ENCODE results near the gene ALDH8A1.

The ALDH8A1 gene

DNA sequence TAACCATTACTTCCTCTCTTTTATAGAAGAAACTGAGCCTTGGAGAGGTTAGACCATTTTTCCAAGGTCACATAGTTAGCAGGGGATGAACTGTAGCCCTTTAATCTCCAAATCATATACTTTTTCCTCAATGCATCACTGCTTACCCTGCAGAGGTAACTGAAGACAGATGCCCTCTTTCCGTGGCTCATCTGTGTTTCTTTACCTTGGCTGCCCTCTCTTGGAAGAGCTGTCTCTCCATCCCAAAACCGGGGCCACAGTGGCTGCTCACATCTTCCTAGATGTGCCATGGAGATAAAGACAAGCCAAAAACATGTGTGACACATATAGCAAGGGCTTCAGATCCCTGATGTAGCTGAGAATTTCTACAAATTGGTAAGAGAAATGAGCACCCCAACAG, 581 bp upstream of the ALDH8A1 start:
- no peak for DNase-seq (ENCODE audit: low spot score)

DNA sequence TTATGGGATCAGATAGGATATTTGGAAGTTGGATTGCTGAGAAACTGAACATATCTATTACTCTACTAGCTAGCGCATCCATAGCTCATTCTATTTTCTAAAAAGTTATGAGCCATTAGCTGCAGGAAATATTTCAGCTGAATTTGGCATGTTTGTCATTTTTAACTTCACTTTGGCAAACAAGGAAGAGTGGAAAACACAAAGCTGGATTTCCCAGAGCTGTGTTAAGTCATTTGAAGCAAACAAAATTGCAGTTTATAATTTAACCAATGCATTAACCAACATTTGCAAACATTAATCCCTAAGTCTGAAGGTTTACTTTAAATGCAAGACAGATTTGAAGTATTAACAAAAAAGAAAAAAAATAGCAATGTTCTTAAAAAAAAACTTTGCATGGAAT, 1.2 kb downstream of the ALDH8A1 start:
- DNase-seq (ENCODE audit: low spot score) = no peak

DNA sequence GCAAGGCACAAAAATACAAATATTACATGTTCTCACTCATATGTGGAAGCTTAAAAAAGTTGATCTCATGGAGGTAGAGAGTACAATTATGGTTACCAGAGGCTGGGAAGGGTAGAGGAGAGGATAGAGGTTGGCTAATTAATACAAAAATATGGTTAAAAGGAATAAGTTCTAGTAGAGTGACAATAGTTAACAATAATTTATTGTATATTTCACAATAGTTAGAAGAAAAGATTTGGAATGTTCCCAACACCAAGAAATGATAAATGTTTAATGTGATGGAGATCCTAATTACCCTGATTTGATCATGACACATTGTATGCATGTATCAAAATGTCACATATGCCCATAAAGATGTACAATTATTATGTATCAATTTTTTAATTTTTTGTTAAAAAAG, 1.8 kb downstream of the ALDH8A1 start:
- DNase-seq (ENCODE audit: low spot score) = no peak

DNA sequence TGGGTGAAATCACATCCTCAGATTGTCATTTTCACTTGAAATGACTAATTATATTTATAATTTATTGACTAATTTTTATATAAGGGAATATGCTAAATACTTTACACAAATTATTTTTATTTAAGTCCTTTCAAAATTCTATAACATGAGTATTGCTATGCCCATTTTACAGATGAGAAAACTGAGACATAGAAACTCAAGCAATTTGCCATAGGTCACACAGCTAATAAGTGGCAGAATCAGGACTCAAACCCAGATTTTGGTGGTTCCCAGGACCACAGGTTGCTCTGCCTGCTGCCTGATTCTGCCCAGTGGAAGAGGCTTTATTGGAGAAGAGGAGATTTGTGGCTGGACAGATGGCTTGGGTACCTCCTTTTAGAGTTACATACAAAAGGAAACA, 4.9 kb downstream of the ALDH8A1 start:
- no peak for DNase-seq (ENCODE audit: low spot score)

DNA sequence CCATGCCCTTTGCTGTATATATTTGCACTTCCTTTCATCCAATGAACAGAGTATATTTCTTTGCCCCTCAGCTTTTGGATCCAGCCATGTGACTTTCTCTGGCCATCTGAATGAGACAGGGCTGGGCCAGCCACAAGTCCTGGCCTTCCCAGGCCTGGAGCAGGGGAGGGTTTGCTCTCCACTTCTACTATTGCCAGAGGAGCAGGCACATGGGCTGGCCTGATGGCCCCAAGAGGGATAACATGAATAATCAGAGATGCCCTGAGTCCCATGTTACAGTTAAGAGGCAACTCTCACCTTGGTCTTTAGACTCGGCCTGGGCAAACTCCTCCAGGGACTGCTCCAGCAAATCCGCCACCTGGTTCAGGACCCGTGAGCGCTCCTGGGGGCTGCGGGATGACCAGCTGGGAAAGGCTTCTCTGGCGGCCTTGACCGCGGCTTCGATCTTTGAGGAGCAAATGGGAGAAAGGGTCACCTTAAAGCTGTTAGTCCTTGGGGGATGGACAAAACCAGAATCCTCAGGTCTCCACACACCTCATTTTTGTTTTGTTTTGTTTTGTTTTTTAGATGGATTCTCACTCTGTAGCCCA, 6.3 kb downstream of the ALDH8A1 start:
- no peak for DNase-seq (ENCODE audit: low spot score)

DNA sequence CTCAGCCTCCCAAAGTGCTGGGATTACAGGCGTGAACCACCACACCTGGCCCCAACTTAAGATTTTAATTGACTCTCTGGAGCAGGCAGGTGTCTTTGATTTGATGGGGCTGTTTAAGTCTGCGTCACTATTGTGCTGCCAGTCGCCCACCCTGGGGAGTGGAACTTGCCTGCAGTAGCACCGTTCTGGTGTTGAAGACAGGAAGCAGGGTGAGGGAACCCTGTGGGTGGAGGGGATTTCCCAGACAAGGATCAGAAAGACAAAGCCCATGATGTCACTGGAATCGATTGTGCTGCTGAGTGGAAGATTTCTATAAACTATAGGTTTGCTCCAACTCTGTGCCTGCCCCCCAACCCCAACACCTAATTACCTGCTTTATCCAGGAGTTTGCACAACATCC, 11.0 kb downstream of the ALDH8A1 start:
- no peak for DNase-seq (ENCODE audit: low spot score)

DNA sequence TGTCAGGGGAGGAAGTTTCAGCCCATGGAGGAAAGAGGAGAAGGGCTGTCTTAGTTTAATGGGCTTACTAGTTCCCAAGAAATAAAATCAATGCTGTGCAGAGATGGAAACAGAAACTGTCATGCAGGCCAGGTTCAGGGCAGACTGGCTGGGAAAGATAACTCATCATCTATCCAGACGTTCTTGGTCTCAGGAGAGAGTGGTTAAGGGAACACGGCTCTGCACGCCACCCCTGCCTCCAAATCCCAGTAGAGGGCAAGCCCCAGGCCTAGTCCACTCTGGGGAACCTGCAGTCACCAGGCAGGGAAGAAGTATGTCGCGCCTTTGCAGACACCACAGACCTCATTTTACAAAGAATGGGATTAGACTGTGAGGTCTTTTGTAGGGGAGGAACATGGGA, 12.5 kb downstream of the ALDH8A1 start:
- no peak for DNase-seq (ENCODE audit: low spot score)

DNA sequence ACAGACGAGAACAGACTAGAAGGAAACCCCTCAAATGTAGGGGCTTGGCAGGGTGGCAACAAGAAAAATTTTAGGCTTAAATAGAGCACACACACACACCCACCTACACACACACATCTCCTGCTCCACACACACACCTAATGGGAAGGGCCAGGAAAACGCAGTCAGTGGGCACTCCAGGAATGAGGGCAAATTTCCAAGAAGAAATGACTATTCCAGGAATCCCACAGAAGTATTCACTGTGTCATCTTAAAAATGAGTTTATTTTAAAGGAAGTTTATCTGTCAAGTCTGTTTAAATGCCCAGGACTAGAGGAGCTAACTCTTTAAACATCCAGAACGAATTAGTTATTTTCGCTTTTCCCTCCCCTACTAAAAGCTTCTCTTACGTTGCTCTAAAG, 13.0 kb downstream of the ALDH8A1 start:
- DNase-seq (ENCODE audit: low spot score) = no peak

DNA sequence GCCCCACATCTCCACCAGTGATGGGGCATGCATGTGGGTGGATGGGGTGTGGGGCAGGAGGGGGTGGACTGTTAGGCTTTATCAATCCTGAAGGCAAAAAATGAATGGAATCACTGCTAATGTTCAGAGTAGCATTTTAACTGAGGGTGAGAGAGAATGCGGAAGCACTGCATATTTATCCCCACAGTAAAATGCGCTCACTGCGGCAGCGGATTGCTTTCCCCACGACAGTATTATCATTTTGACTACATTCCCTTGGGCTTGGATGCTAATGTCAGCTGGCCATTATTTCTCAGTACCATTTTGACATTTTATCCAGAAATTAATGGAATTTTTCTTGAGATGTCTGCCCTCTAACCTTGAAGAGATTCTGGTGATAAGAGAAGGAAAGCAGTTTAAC, 13.4 kb downstream of the ALDH8A1 start:
- DNase-seq (ENCODE audit: low spot score) = no peak

DNA sequence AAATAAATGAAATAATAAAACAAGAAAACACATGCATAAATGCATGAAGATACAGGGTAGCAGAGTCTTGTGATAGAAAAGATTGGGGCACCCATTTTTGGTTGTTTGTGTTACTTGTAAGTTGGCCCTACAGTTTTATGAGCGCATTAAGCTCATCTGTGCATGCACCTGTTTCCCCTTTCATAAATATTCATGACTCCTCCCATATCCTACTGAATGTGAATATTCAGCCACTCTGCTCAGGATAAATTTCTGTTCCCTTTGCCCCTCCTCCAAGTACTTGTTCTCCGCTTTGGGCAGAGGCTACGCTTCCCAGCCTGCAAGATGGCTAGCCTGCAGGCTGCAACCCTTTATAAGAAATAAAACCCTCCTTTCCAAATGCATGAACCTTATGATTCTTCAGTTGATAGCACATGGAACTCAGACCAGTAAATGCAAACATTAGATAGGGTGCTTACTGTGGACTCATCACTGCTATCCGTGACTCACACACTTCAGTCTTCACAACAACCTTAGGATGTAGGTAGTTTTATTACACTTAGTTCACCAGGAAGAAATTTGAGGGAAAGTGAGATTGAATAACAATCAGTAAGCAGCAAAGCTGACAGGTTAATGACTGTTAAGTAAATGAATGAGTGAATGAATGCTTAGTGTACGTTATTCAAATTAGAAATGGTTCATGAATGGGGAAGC, 15.0 kb downstream of the ALDH8A1 start:
- DNase-seq (ENCODE audit: low spot score) = no peak

DNA sequence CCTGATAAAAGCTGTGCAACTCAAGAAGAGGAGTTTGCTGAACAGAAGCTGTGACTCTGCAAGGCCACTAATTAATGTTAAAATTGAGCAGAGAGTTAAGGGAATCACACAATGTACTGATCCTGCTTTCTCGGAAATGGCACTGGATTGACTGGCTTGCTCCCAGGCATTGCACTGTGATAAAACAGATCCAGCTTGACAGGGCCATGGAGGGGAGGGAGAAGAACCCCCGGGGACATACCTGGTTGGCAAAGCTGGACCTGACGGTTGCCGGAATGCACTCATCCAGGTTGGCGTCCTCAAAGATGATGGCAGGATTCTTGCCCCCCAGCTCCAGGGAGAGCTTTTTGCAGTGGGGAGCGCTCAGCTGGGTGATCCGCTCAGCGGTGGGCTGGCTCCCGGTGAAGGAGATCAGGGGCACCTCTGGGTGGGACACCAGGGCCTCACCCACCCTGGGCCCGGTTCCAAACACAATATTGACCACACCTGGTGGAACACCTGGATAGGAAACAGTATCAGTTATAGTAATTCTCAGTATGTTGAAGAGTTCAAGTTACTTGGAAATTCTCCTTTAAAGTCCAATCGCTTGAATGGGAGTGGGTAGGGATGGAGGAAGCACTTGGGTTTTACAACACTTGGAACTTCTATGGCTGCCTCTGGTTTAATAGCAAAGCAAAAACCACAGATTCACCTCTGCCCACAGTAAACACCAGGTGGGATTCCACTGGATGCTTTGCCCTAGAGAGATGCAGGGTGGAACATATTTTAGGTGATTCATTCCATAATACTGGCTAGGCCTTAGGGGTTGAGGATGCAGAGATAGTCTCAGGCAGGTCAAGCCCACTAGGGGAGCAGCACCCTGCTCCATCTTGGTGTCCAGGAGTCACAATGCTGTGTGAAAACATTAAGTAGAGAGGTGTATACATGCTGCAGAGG, 17.1 kb downstream of the ALDH8A1 start:
- no peak for DNase-seq (ENCODE audit: low spot score)

DNA sequence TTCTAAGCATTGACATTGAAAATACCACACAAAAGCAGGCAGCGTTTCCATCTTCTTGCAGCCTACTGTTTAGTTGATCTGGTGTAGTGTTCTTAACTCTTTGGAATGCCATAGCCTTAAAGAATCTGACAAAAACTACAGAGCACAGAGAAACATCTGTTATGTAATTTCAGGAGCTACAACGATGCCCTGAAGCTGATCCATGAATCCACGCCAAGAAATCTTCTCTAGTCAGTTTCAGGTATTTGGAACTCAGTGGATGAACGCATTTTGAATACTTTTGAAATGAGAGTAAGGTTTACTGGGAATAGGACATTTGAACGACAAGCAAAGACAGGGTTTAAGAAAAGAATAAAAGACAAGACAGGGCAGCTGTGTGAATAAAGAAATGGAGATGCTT, 17.8 kb downstream of the ALDH8A1 start:
- no peak for DNase-seq (ENCODE audit: low spot score)

DNA sequence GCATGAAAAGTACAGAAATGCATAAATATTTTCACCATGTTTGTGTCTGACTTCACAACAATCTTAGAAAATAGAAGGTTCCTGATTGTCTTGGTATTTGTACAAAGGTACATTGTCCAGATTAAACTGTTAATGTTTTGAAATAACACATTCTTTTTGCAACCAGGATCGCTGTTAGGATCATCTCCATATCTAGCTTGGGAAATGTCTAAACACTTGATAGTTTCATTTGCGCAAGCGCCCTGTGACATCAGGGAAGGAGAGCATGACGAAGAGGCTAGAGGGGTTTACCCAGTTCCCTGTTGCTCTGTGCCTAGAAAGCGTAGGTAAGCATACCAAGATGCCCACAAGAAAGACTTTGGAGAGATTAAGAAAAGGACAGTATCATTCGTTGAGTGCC, 19.4 kb downstream of the ALDH8A1 start:
- DNase-seq (ENCODE audit: low spot score) = no peak

DNA sequence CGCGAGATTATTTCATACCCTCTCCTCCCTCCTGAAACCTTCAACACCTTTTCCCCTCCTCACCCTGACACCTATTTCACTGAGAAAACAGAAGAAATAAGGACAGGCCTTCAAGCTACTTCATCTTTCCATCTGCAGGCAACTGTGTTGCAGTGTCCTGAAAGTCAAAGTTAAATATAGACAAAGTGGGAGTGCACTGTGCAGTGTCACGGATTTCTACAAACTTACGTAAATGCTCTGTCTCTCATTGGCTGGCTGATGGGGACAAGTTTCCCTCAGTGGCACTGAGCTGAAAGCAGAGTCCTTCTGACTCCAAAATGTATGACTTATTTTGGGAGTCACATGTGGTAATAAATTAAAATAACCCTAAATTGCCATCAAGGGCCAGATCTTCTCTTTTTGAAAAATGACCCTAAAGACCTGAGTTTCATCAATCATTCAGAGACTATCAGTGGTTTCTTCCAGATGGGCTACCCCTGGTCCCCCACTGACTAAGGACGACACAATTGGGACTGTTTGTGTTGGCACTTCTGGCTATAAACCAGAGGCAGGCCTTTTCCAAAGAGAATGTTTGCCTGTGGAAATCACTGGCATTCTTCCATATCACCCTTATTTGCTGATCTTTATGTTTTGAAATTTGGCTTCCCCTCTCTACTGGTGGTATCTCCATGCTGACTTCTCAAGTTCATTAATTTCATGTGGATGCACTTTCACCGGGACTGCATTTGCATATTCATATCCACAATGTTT, 21.6 kb downstream of the ALDH8A1 start:
- DNase-seq (ENCODE audit: low spot score) = no peak

DNA sequence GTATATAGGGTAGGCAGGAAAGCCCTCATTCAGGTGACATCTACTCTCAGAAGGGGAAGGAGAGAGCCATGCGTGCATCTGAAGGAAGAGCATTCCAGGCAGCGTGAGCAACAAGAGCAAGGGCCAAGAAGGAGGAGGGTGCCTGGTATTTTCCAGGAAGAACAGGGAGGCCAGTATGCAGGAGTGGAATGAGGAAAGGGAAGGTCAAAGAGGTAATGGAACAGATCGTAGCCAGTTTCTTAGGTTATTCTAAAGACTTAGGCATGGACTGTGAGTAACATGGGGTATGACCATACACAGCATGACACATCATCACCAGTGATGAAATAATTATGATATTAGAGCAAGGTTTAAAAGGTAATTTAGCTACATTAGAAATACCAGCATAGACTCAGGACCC, 24.1 kb downstream of the ALDH8A1 start:
- DNase-seq (ENCODE audit: low spot score) = no peak

DNA sequence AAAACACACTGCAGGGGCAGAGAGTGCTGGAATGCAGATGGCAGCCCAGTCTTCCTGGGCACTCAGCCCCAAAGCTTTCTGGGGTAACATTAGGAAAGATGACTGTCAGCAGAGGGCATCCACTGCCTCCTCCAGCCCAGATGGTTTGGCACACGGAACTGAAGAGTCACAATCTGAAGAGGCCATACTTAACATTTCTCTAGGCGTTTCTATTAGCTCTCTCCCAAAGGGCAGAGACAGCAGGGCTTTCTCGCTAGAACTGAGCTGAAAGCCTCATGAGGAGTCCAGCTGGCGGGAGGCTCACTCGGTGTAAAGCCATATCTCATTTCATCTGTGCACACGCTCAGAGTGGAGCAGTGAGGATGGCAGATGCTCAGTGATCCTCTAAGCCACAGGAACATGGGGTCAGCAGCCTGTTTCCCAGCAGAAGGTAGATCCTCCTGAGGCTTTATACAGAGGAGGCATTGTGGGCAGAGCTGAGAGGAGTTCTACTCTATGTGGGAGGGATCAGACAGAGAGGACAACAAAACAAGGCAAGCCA, 28.1 kb downstream of the ALDH8A1 start:
- no peak for DNase-seq (ENCODE audit: low spot score)

DNA sequence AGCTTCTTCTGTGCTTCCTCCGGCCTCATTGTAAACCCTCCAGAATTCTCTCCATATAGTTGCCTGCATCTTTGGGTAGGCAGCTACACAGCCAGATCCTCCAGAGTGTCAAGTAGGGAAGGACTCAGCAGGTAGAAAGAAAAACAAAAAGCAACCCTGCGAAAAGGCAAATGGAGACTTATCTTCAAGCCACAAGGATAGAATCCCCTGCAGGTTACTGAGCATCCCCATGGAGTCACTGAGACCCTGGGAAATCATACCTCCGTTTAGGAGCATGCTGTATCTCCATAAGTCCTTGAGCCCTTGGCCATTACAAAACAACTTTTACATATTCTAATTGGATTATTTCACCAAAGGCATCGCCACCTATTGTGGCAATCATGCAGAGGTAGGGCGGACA, 28.6 kb downstream of the ALDH8A1 start:
- DNase-seq (ENCODE audit: low spot score) = no peak

DNA sequence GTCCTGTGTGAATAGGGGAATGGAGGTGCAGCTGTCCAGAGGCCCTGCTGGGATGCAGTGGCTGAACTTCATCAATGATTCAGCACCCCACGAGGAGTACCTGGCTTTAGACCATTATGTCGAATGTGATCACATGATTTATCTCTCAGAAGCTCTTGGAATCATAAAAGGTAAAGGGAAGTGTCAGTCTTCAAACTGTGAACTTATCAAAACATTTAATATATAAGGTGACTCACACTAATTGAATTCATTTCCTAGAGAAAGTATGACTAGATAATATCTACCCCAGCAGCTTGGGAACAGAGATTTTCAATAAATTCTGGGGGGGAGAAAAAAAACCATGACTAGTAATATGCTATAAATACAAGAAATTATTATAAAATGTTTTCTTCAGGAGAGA, 29.5 kb downstream of the ALDH8A1 start:
- DNase-seq (ENCODE audit: low spot score) = no peak

DNA sequence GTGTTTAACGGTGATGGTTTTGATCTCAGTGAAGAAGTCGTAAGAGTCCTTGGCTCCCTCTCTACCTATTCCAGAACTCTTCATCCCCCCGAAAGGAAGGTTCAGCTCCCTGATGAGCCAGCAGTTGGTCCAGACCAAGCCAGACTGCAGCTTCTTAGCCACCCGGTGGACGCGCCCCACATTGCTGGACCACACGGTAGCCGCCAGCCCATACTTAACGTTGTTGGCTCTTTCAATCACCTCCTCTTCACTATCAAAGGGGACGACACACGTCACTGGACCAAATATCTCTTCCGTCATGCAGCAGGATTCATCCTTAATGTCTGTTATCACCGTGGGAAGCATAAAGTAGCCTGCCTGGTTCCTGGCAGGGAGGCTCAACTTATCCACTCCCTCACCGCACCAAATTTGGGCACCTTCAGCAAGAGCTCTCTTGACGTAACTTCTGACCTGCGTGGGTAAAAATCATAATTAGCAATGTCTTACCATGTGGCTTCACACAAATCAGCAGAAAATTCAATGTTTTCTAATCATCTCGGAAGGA, 31.4 kb downstream of the ALDH8A1 start:
- no peak for DNase-seq (ENCODE audit: low spot score)

DNA sequence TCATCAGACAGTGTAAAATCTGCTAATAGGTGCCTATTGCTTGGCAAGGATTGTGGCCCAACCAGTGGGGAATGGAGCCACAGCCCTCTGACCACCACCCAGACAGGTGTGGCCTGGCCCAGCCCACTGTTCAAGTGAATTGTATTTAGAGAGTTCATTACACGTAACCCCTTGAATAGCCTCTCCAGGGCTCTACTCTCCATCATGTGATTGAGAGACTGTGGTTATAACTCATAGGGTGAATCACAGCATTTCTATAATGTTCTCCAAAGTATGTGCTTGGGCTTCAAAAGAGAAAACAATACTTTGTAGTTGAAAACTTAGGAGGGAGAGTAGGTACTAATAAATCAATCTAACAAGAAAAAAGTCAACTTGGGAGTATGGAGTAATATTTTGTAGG, 38.4 kb downstream of the ALDH8A1 start:
- no peak for DNase-seq (ENCODE audit: low spot score)

DNA sequence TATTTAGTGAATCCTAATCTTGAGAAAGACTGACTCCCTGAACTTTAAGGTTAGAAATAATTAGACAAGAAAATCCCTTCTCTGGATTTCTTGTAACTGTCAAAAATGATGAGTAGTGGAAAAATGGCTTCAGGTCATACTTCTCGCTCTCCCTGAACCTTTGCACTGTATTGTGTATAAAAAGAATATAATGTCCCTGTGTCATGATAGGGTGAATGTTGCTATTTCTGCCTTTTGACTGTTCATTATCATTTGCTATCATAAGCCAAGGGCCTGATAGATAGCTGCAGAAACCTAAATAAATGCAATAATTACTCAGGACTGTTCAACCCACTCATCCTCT, 39.3 kb downstream of the ALDH8A1 start:
- no peak for DNase-seq (ENCODE audit: low spot score)
